Activated CD4-positive, alpha-beta T cell treated with anti-CD3 and anti-CD28 coated beads, Interleukin-2, Interleukin-6, amounts not matched to agents 100 ng/mL and 50 ng/mL, durations not matched to agents 16 hours and 8 hours (primary cell): ENCODE results near the gene ZDHHC14.
A peak's percentile ranks its signal among the peaks of the same experiment; 100 is the strongest.

ENCODE experiments used
- DNase-seq: peaks from one replicate; pipeline ENCODE4 v3.0.0-alpha.2; 2020

Gene ZDHHC14

GRCh38 chr6:157652601-157653363, 271.8 kb downstream of the ZDHHC14 start:
- no peak for DNase-seq

- no peak for DNase-seq
Measured at GRCh38 chr6:157653521-157653920, 272.5 kb downstream of the ZDHHC14 start.

- no peak for DNase-seq
Measured at GRCh38 chr6:157655139-157655538, 274.1 kb downstream of the ZDHHC14 start.

- no peak for DNase-seq
Measured at GRCh38 chr6:157656437-157656997, 275.5 kb downstream of the ZDHHC14 start.

- DNase-seq: no peak
Measured at GRCh38 chr6:157657754-157658153, 276.8 kb downstream of the ZDHHC14 start.

GRCh38 chr6:157658301-157658700, 277.3 kb downstream of the ZDHHC14 start:
- DNase-seq: no peak

- no peak for DNase-seq
Measured at GRCh38 chr6:157659536-157660271, 278.7 kb downstream of the ZDHHC14 start.

GRCh38 chr6:157660414-157660813, 279.4 kb downstream of the ZDHHC14 start:
- DNase-seq: no peak

GRCh38 chr6:157661652-157662051, 280.7 kb downstream of the ZDHHC14 start:
- no peak for DNase-seq

- no peak for DNase-seq
Measured at GRCh38 chr6:157663261-157663660, 282.3 kb downstream of the ZDHHC14 start.

GRCh38 chr6:157665180-157665579, 284.2 kb downstream of the ZDHHC14 start:
- no peak for DNase-seq

- DNase-seq: no peak
Measured at GRCh38 chr6:157666729-157667128, 285.7 kb downstream of the ZDHHC14 start.

GRCh38 chr6:157667211-157668008, 286.4 kb downstream of the ZDHHC14 start:
- peak; percentile 73 for DNase-seq

GRCh38 chr6:157668009-157668401, 287.0 kb downstream of the ZDHHC14 start:
- no peak for DNase-seq

- no peak for DNase-seq
Measured at GRCh38 chr6:157668713-157669112, 287.7 kb downstream of the ZDHHC14 start.

GRCh38 chr6:157669323-157669722, 288.3 kb downstream of the ZDHHC14 start:
- DNase-seq: no peak

- DNase-seq: no peak
Measured at GRCh38 chr6:157669747-157670216, 288.8 kb downstream of the ZDHHC14 start.

- no peak for DNase-seq
Measured at GRCh38 chr6:157670466-157671186, 289.6 kb downstream of the ZDHHC14 start.

- no peak for DNase-seq
Measured at GRCh38 chr6:157672726-157673412, 291.9 kb downstream of the ZDHHC14 start.

GRCh38 chr6:157673596-157673995, 292.6 kb downstream of the ZDHHC14 start:
- no peak for DNase-seq

GRCh38 chr6:157674061-157674460, 293.1 kb downstream of the ZDHHC14 start:
- no peak for DNase-seq

- no peak for DNase-seq
Measured at GRCh38 chr6:157675831-157676230, 294.8 kb downstream of the ZDHHC14 start.
